ENCODE measurements around the gene S100A7. TPM values are rescaled to one million over a fixed set of nuclear protein-coding genes. Genes with fewer than 3 reads are reported as not detected.

S100A7 gene
- total and polyA plus RNA-seq, 9 of the 15 experiments (the other 6 are each of a cell fraction or from before 2014, with no cell fraction given), result not detected

DNA sequence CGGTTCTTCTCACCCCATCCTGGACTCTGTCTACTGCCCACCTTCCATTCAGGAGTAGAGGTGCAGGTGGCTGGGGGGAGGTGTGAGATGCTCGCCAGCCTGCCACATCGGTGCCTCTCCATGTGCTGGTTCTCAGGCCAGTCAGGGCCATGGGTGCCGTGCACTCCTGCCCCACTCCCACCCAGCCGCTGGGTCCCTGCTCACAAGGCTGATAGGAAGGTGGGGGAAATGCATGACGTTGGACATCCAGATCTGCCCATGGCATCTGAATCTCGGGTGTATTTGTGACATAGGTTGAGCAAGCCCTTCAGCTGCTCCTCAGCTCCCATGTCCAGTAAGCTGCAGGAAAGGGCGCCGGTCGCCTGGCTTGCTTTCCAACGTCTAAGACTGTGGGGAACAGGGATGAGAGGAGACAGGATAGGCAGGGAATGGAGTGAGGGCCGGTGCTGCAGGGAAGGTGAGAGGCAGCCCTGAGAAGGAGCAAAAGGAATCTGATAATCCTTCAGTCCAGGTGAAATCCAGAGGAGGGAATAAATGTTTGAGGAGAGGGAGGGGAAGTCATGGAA lies 32.3 kb downstream of the S100A7 start:
- H3K9me3 ChIP-seq (replicated peaks; ENCODE audit: control insufficient read depth, insufficient read depth, low read depth, low read length), result no peaks in the 10 kb centered on the region
- in situ Hi-C loops (cut with MboI) (no loop called here), intact Hi-C loops (cut with micrococcal nuclease) (loop anchor here (2.0 kb wide), 1 partner anchor 67 kb away; no protein-coding TSS in a partner anchor)
- WGBS (ENCODE audit: insufficient coverage, low coverage, missing lambda C conversion rate), result 11% methylated on average over 12 of the region's 12 CpGs
- peaks cover 5% of the 10 kb centered on the region for H4K20me1 ChIP-seq (replicated peaks; ENCODE audit: control insufficient read depth, insufficient read depth, low read length)
- H3K4me3 ChIP-seq, result no peak overlapping the region
- TF ChIP-seq PBX2 (CRISPR knock-in tag; IDR thresholded peaks at IDR 0.05; ENCODE audit: low read depth), result no peak
- TF ChIP-seq PBX2 (tag; conservative IDR thresholded peaks at IDR 0.05; ENCODE audit: low read depth), result no peak
- no peak for TF ChIP-seq TARDBP (IDR thresholded peaks at IDR 0.05)
- TF ChIP-seq TCF15 (CRISPR knock-in tag; IDR thresholded peaks at IDR 0.05), result no peak
- TF ChIP-seq ZNF780A (CRISPR knock-in tag; IDR thresholded peaks at IDR 0.05), result no peak
- H3K36me3 ChIP-seq (ENCODE audit: control insufficient read depth, insufficient read depth, low read length), result no peaks in the 10 kb centered on the region
- peaks cover 0 to 6% of the 10 kb centered on the region in 2 experiments; a peak in 3 of 5 replicates for H3K27me3 ChIP-seq (ENCODE audit: control insufficient read depth in 2 of 2, insufficient read depth in 2 of 2, low read length in 2 of 2)
- FAIRE-seq, result no peak
- no peak overlapping the region for H3K27ac ChIP-seq (ENCODE audit: extremely low read depth, low read depth, low read length)
- ChIA-PET POLR2A (interaction anchor here (0.6 kb wide), 1 partner anchor 145 kb away, joined by 3 read pairs; no protein-coding TSS in a partner anchor), CTCF (ENCODE audit: low intra/inter-chr PET ratio) (no interaction called here)
- no peak for DNase-seq (ENCODE audit: extremely low read depth in 1 of 4, low spot score in 3 of 4)
- H3K4me1 ChIP-seq (replicated peaks in 1 of 2; ENCODE audit: control insufficient read depth in 2 of 2, insufficient read depth in 2 of 2, low read length in 2 of 2), result peaks cover 20 to 29% of the 10 kb centered on the region in 2 experiments
- no peak overlapping the region for H3K9ac ChIP-seq (ENCODE audit: insufficient read depth in 1 of 2, low read depth in 2 of 2, low read length in 2 of 2)
- no peaks in the 10 kb centered on the region for H3K79me2 ChIP-seq (ENCODE audit: control insufficient read depth, insufficient read depth, low read length)
- BruUV-seq (replicated peaks), result no TSS peak
- ATAC-seq, result no peak
- H3K9me1 ChIP-seq (ENCODE audit: control insufficient read depth, insufficient read depth, low read length), result peaks cover 6% of the 10 kb centered on the region
- H3K4me2 ChIP-seq (ENCODE audit: insufficient read depth, low read length), result no peak overlapping the region
- H2AFZ ChIP-seq (ENCODE audit: low read depth, low read length), result no peak overlapping the region

Measured in K562 (cell line).